ENCODE measurements around the gene NTN5. TPM values are rescaled to one million over a fixed set of nuclear protein-coding genes. Genes with fewer than 3 reads are reported as not detected.

Gene NTN5
- total RNA-seq, 3 donors from 2014 or later = 0.22 to 1.2 (median 0.46) TPM

GRCh38 chr19:48674921-48675824 lies 2.4 kb upstream of the NTN5 start:
- peak; percentile 74 for TF ChIP-seq CTCF (IDR thresholded peaks at IDR 0.05)
- intact Hi-C loops (cut with DNase I, micrococcal nuclease) = no loop called here

GRCh38 chr19:48674216-48674809 lies 1.5 kb upstream of the NTN5 start:
- no peaks in the 10 kb centered on the region for H3K36me3 ChIP-seq (ENCODE audit: low read depth)
- no peak overlapping the region for H3K4me3 ChIP-seq
- no peak for DNase-seq
- no peaks in the 10 kb centered on the region for H3K9me3 ChIP-seq
- H3K4me1 ChIP-seq (ENCODE audit: low read depth) = peaks cover 20% of the 10 kb centered on the region
- intact Hi-C loops (cut with DNase I, micrococcal nuclease) = no loop called here
- no peak for ATAC-seq
- no peak for TF ChIP-seq CTCF (IDR thresholded peaks at IDR 0.05)

More at GRCh38 chr19:48674921-48675824, 2.4 kb upstream of the NTN5 start:
- ATAC-seq (peak; percentile 78), DNase-seq (peak; percentile 72 to 92 (median 82))
- Histone ChIP-seq H3K4me1 (ENCODE audit: low read depth) (peaks cover 20% of the 10 kb centered on the region), H3K9me3 (no peaks in the 10 kb centered on the region), H3K36me3 (ENCODE audit: low read depth) (no peaks in the 10 kb centered on the region), H3K4me3 (no peak overlapping the region)

DNA sequence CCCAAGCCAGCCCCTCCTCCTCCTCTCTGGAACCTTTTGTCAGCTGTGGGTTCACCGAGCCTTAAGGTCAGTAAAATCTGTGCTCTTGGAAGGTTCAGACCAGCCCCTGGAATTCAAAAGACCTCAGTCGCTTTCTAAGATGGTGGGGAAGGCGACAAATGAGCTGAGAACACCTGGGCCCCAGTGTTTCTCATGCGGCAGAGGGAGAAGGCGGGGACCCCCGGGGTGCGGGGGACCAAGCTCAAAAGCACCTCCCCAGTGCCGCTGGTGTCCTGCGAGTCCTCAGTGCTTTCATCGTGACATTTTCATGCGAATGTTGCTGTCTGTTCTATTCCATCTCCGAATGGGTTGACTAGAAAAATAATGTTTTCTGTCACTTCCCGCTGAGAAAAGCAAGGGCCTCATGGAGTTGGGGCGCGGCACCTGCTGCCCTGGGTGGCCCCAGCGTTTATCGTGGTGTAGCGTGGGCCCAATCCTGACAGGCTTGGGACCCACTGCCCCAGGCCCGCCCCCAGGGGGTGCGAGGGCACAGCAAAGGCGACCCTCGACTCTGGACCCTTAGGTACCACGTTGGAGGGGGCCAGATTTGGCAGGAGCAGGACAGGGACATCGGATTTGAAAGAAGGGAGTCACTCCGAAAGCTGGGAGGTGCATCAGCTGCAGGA lies 751 bp upstream of the NTN5 start:
- no peak for TF ChIP-seq CTCF (IDR thresholded peaks at IDR 0.05)
- intact Hi-C loops (cut with DNase I, micrococcal nuclease) = no loop called here
- H3K36me3 ChIP-seq (ENCODE audit: low read depth) = no peaks in the 10 kb centered on the region
- DNase-seq (no peak), ATAC-seq (no peak)
- H3K4me1 ChIP-seq (ENCODE audit: low read depth) = peaks cover 17% of the 10 kb centered on the region
- H3K4me3 ChIP-seq = no peak overlapping the region
- no peaks in the 10 kb centered on the region for H3K9me3 ChIP-seq

- no peak for TF ChIP-seq CTCF (IDR thresholded peaks at IDR 0.05)
- Histone ChIP-seq H3K36me3 (ENCODE audit: low read depth) (no peaks in the 10 kb centered on the region), H3K4me3 (no peak overlapping the region), H3K4me1 (ENCODE audit: low read depth) (peaks cover 7% of the 10 kb centered on the region), H3K9me3 (no peaks in the 10 kb centered on the region)
- ATAC-seq = no peak
- no peak for DNase-seq
- intact Hi-C loops (cut with DNase I, micrococcal nuclease) = no loop called here
Observed at GRCh38 chr19:48671446-48671995, 1.3 kb downstream of the NTN5 start.

GRCh38 chr19:48670699-48671445 lies 1.9 kb downstream of the NTN5 start:
- intact Hi-C loops (cut with DNase I, micrococcal nuclease) = no loop called here
- ATAC-seq = no peak
- no peak for TF ChIP-seq CTCF (IDR thresholded peaks at IDR 0.05)

More at GRCh38 chr19:48670699-48671445, 1.9 kb downstream of the NTN5 start:
- no peak for DNase-seq
- H3K36me3 ChIP-seq (ENCODE audit: low read depth) = no peaks in the 10 kb centered on the region
- no peak overlapping the region for H3K4me3 ChIP-seq
- peaks cover 7% of the 10 kb centered on the region for H3K4me1 ChIP-seq (ENCODE audit: low read depth)
- no peaks in the 10 kb centered on the region for H3K9me3 ChIP-seq

All from mucosa of descending colon (tissue), 3 donors.